B cell (primary cell): Measurements from ENCODE around the gene HLCS. TPM values are rescaled to one million over a fixed set of nuclear protein-coding genes. Genes with fewer than 3 reads are reported as not detected.

Experiments
- ATAC-seq: fragments of 200-7000 bp; cut with Tn5 transposase; one replicate; pipeline ENCODE4 v1.10.0; 2021; ENCODE audit warnings: low read depth, mild to moderate bottlenecking, moderate number of reproducible peaks, moderate library complexity
- CTCF ChIA-PET: fragments of 350-600 bp; sonication (Branson Sonifier 250); formaldehyde crosslinking; loops from one replicate; lab custom pipeline; 2021; ENCODE audit warnings: antibody characterized with exemption, inconsistent platforms; lab: Charles Lee
- POLR2A ChIA-PET: fragments of 350-600 bp; sonication (Branson Sonifier 250); formaldehyde crosslinking; loops from one replicate; lab custom pipeline; 2021; ENCODE audit warnings: antibody characterized with exemption; lab: Charles Lee
- DNase-seq: peaks from one replicate; pipeline ENCODE4 v3.0.0; 2013
- H2AFZ ChIP-seq: 2 replicates; pipeline ENCODE4 v1.6.1; 2012; ENCODE audit warnings: mild to moderate bottlenecking, low read depth, low read length; ENCODE audit not compliant: insufficient read depth, poor library complexity, severe bottlenecking
- H3K27ac ChIP-seq, 2 donors: 1 replicate in 1 of 2; 2 replicates in 1 of 2; pipeline ENCODE4 v1.5.1; 2012 to 2013; ENCODE audit warnings: low read length in 2 of 2, mild to moderate bottlenecking in 2 of 2, moderate library complexity in 1 of 2
- H3K27me3 ChIP-seq, 4 experiments: fragments of 200-600 bp in 1 of 4; sonication (generic) in 1 of 4; replicated peaks in 1 of 4; 1 replicate in 2 of 4; 2 replicates in 2 of 4; pipeline versions ENCODE4 v1.6.1 to v1.7.0; 2013 to 2016; ENCODE audit warnings: low read length in 3 of 4, mild to moderate bottlenecking in 2 of 4, mixed read lengths in 1 of 4, moderate library complexity in 1 of 4; ENCODE audit not compliant: insufficient read depth in 4 of 4, control insufficient read depth in 3 of 4; ENCODE audit errors: control extremely low read depth in 1 of 4
- H3K36me3 ChIP-seq, 2 experiments: replicated peaks in 1 of 2; 1 replicate in 1 of 2; 2 replicates in 1 of 2; pipeline versions ENCODE4 v1.6.1 to v1.7.1; 2013; ENCODE audit warnings: low read length in 1 of 2; ENCODE audit not compliant: insufficient read depth in 2 of 2, control insufficient read depth in 1 of 2; ENCODE audit errors: control extremely low read depth in 1 of 2, extremely low read depth in 1 of 2
- H3K4me1 ChIP-seq, 2 donors: fragments of 200-600 bp in 1 of 2; sonication (generic) in 1 of 2; 1 replicate in 1 of 2; 2 replicates in 1 of 2; pipeline versions ENCODE4 v1.5.1 to v1.6.1; 2013 to 2017; ENCODE audit warnings: low read length in 2 of 2; ENCODE audit not compliant: control insufficient read depth in 2 of 2, insufficient read depth in 2 of 2
- H3K4me2 ChIP-seq: replicated peaks from 2 replicates; pipeline ENCODE3; 2012; ENCODE audit warnings: mild to moderate bottlenecking, low read depth, low read length; ENCODE audit not compliant: poor library complexity, severe bottlenecking
- H3K4me3 ChIP-seq, 5 experiments: fragments of 200-600 bp in 1 of 5; sonication (generic) in 1 of 5; 1 replicate in 3 of 5; 2 replicates in 2 of 5; pipeline versions ENCODE4 v1.5.1 to v1.7.0; 2011 to 2016; ENCODE audit warnings: low read length in 4 of 5, mild to moderate bottlenecking in 4 of 5, low read depth in 2 of 5, control low read depth in 1 of 5, moderate library complexity in 1 of 5; ENCODE audit not compliant: insufficient read depth in 1 of 5; ENCODE audit errors: control extremely low read depth in 1 of 5, extremely low read depth in 1 of 5
- H3K79me2 ChIP-seq: fragments of 200-600 bp; sonication (generic); one replicate; pipeline ENCODE4 v1.6.0; 2016; ENCODE audit warnings: low read length; ENCODE audit not compliant: control insufficient read depth, insufficient read depth
- H3K9ac ChIP-seq: fragments of 200-600 bp; sonication (generic); 2 replicates; pipeline ENCODE4 v1.6.1; 2017; ENCODE audit warnings: mild to moderate bottlenecking, low read length, moderate library complexity
- H3K9me3 ChIP-seq, 3 donors: one replicate each; pipeline versions ENCODE4 v1.6.1 to v1.7.1; 2013; ENCODE audit warnings: low read length in 2 of 3; ENCODE audit not compliant: control insufficient read depth in 2 of 3, insufficient read depth in 1 of 3; ENCODE audit errors: control extremely low read depth in 1 of 3
- H4K20me1 ChIP-seq: 2 replicates; pipeline ENCODE4 v1.6.0; 2012; ENCODE audit warnings: mild to moderate bottlenecking, low read length; ENCODE audit not compliant: insufficient read depth, control insufficient read depth, poor library complexity, severe bottlenecking
- H3K27ac Mint-ChIP-seq: one replicate; pipeline ENCODE4 v1.8.0; 2021; ENCODE audit warnings: mixed read lengths
- H3K27me3 Mint-ChIP-seq: one replicate; pipeline ENCODE4 v1.8.0; 2021; ENCODE audit warnings: mixed read lengths
- H3K4me1 Mint-ChIP-seq: one replicate; pipeline ENCODE4 v1.8.0; 2021; ENCODE audit warnings: mixed read lengths
- H3K4me3 Mint-ChIP-seq: one replicate; pipeline ENCODE4 v1.8.0; 2021; ENCODE audit warnings: mixed read lengths
- H3K9me3 Mint-ChIP-seq: one replicate; pipeline ENCODE4 v1.8.0; 2022; ENCODE audit warnings: mixed read lengths; ENCODE audit not compliant: insufficient read depth
- CTCF ChIP-seq: fragments of 200-600 bp; IDR thresholded peaks from one replicate; pipeline ENCODE4 v1.8.0; 2022; ENCODE audit warnings: antibody characterized with exemption, mild to moderate bottlenecking
- EZH2 ChIP-seq: IDR thresholded peaks from 2 replicates; pipeline ENCODE4 v1.6.1; 2012; ENCODE audit warnings: borderline replicate concordance, low read depth, mild to moderate bottlenecking, moderate library complexity, low read length; ENCODE audit not compliant: insufficient read depth, poor library complexity, severe bottlenecking
- WGBS: methylation state at CpG from one replicate; pipeline ENCODE4 v1.1.5; 2013; ENCODE audit warnings: missing lambda C conversion rate; ENCODE audit not compliant: insufficient coverage; 5-methylcytosine and 5-hydroxymethylcytosine counted together
- intact Hi-C: fragments of 100-400 bp; cut with micrococcal nuclease; formaldehyde crosslinking; loops from one replicate; pipeline ENCODE4 v1.10.0; 2022
- polyA plus RNA-seq: library from polyadenylated mRNA; depleted of rRNA; stranded (reverse); fragments of >200 nt; gene quantifications from 2 replicates; pipeline ENCODE4 v1.2.3, GENCODE V29; 2012
- total RNA-seq, 2 donors: library from RNA; stranded (reverse); fragments of 120-200 nt in 1 of 2; gene quantifications; 1 replicate in 1 of 2; 2 replicates in 1 of 2; pipeline versions ENCODE4 v1.2.3 to v1.2.4, GENCODE V29; 2013 to 2022

Gene HLCS
- total and polyA plus RNA-seq, 2 donors (not counting 1 experiment from before 2014, with no cell fraction given), result 4.4 to 14.7 TPM

- Mint-ChIP-seq H3K4me1 (no peaks in the 10 kb centered on the region), H3K27ac (no peak overlapping the region), H3K27me3 (no peaks in the 10 kb centered on the region), H3K9me3 (no peaks in the 10 kb centered on the region), H3K4me3 (no peak overlapping the region)
- no peak overlapping the region for H3K27ac ChIP-seq
- no peak overlapping the region for H3K4me3 ChIP-seq
- H3K36me3 ChIP-seq, result no peaks in the 10 kb centered on the region
- intact Hi-C loops, result no loop called here
- H3K27me3 ChIP-seq, result peaks cover 0 to 11% (median 3%) of the 10 kb centered on the region in 4 experiments
- no peak overlapping the region for H2AFZ ChIP-seq
- no peak for ATAC-seq
- no peak overlapping the region for H3K9ac ChIP-seq
- no peak for DNase-seq
- no peaks in the 10 kb centered on the region for H3K79me2 ChIP-seq
- H3K9me3 ChIP-seq, result peaks cover 0 to 9% (median 0%) of the 10 kb centered on the region in 3 donors
- H3K4me1 ChIP-seq, result peaks cover 7 to 8% of the 10 kb centered on the region in 2 donors
- no peak overlapping the region for H3K4me2 ChIP-seq
- H4K20me1 ChIP-seq, result no peaks in the 10 kb centered on the region
- CTCF ChIA-PET, result interaction anchor here (1.2 to 2.8 kb wide), 2 partner anchors 11 to 24 kb away, joined by 3 to 16 read pairs; no protein-coding TSS in a partner anchor
- POLR2A ChIA-PET, result no interaction called here
- TF ChIP-seq CTCF, result no peak
- TF ChIP-seq EZH2, result no peak
- no CpG with 5 or more reads among the region's 3 CpGs for WGBS
These were observed 35.0 kb upstream of the HLCS start for GRCh38 chr21:37001441-37001840.

GRCh38 chr21:37000381-37000780, 33.9 kb upstream of the HLCS start:
- Histone ChIP-seq H3K4me3 (no peak overlapping the region), H3K36me3 (no peaks in the 10 kb centered on the region), H2AFZ (no peak overlapping the region), H3K9ac (no peak overlapping the region), H3K9me3 (peaks cover 0 to 2% (median 0%) of the 10 kb centered on the region in 3 donors), H4K20me1 (no peaks in the 10 kb centered on the region), H3K4me1 (peaks cover 0 to 3% of the 10 kb centered on the region in 2 donors), H3K79me2 (no peaks in the 10 kb centered on the region), H3K27me3 (peaks cover 0 to under 1% (median 0%) of the 10 kb centered on the region in 4 experiments), H3K4me2 (no peak overlapping the region), H3K27ac (no peak overlapping the region)
- H3K27ac Mint-ChIP-seq, result no peak overlapping the region
- no CpG with 5 or more reads among the region's 4 CpGs for WGBS
- ChIA-PET CTCF (interaction anchor here (0.9 to 2.8 kb wide), 3 partner anchors 10 to 23 kb away, joined by 3 to 16 read pairs (median 4); no protein-coding TSS in a partner anchor), POLR2A (no interaction called here)
- no peaks in the 10 kb centered on the region for H3K9me3 Mint-ChIP-seq
- H3K4me1 Mint-ChIP-seq, result no peaks in the 10 kb centered on the region
- intact Hi-C loops, result no loop called here
- ATAC-seq (no peak), DNase-seq (no peak)
- TF ChIP-seq CTCF, result no peak
- H3K27me3 Mint-ChIP-seq, result no peaks in the 10 kb centered on the region
- no peak overlapping the region for H3K4me3 Mint-ChIP-seq
